ENCODE results near the gene CHMP1A.
"Not testable (repeated sequence)": the region's sequence is repeated elsewhere in the genome, so short reads cannot be mapped to it uniquely, and the experiment has no call there.

Gene CHMP1A

GRCh38 chr16:89691986-89692569 lies 34.6 kb upstream of the CHMP1A start:
- DNase-seq = no peak

GRCh38 chr16:89691231-89691985 lies 33.9 kb upstream of the CHMP1A start:
- no peak for DNase-seq

- no peak for DNase-seq
These were observed 32.9 kb upstream of the CHMP1A start for GRCh38 chr16:89690392-89690901.

GRCh38 chr16:89689621-89690020 lies 32.1 kb upstream of the CHMP1A start:
- DNase-seq = not testable (repeated sequence)

GRCh38 chr16:89689142-89689541 lies 31.6 kb upstream of the CHMP1A start:
- DNase-seq = no peak

GRCh38 chr16:89688395-89688794 lies 30.9 kb upstream of the CHMP1A start:
- DNase-seq = no peak

- DNase-seq = no peak
These were observed 29.8 kb upstream of the CHMP1A start for GRCh38 chr16:89687092-89687940.

GRCh38 chr16:89686520-89687091 lies 29.1 kb upstream of the CHMP1A start, which contains the start of gene CDK10:
TSS of gene CDK10 (plus strand) at chr16:89686689. CDS start at chr16:89686711, 22 bp downstream.
- peak; percentile 89 for DNase-seq

- DNase-seq = no peak
These were observed 28.4 kb upstream of the CHMP1A start for GRCh38 chr16:89685916-89686315.

GRCh38 chr16:89678258-89678657 lies 20.8 kb upstream of the CHMP1A start:
- DNase-seq = no peak

- DNase-seq = no peak
These were observed 14.9 kb upstream of the CHMP1A start for GRCh38 chr16:89672177-89672941.

GRCh38 chr16:89671565-89671964 lies 14.1 kb upstream of the CHMP1A start:
- DNase-seq = not testable (repeated sequence)

GRCh38 chr16:89670496-89671431 lies 13.3 kb upstream of the CHMP1A start:
- DNase-seq = no peak

GRCh38 chr16:89669755-89670154 lies 12.2 kb upstream of the CHMP1A start:
- no peak for DNase-seq

GRCh38 chr16:89668790-89669158 lies 11.3 kb upstream of the CHMP1A start:
- no peak for DNase-seq

GRCh38 chr16:89667633-89668032 lies 10.1 kb upstream of the CHMP1A start:
- DNase-seq = no peak

- DNase-seq = not testable (repeated sequence)
These were observed 9.5 kb upstream of the CHMP1A start for GRCh38 chr16:89667000-89667399.

GRCh38 chr16:89664238-89664637 lies 6.7 kb upstream of the CHMP1A start:
- not testable (repeated sequence) for DNase-seq

GRCh38 chr16:89661215-89661614 lies 3.7 kb upstream of the CHMP1A start:
- no peak for DNase-seq

- no peak for DNase-seq
These were observed 2.6 kb upstream of the CHMP1A start for GRCh38 chr16:89660146-89660545.
